CD8-positive, alpha-beta memory T cell (primary cell): ENCODE measurements around the gene IFNE. TPM values are rescaled to one million over a fixed set of nuclear protein-coding genes. Genes with fewer than 3 reads are reported as not detected.
A peak's percentile ranks its signal among the peaks of the same experiment; 100 is the strongest.
"Not testable (repeated sequence)": the region's sequence is repeated elsewhere in the genome, so short reads cannot be mapped to it uniquely, and the experiment has no call there.

Source experiments
- CTCF ChIA-PET: fragments of 350-600 bp; sonication (Branson Sonifier 250); formaldehyde crosslinking; loops from one replicate; lab custom pipeline; 2021; ENCODE audit warnings: antibody characterized with exemption; lab: Charles Lee
- POLR2A ChIA-PET: fragments of 350-600 bp; sonication (Branson Sonifier 250); formaldehyde crosslinking; loops from one replicate; lab custom pipeline; 2021; ENCODE audit warnings: antibody characterized with exemption; lab: Charles Lee
- DNase-seq, 5 donors: peaks; one replicate each; pipeline versions ENCODE4 v3.0.0 to v3.0.0-alpha.2; 2020 to 2022; ENCODE audit warnings: mixed read lengths in 1 of 5
- H3K27ac ChIP-seq: one replicate; pipeline ENCODE4 v1.7.0; 2013; ENCODE audit warnings: low read depth, mild to moderate bottlenecking, low read length, moderate library complexity
- H3K27me3 ChIP-seq: 2 replicates; pipeline ENCODE4 v1.7.0; 2013; ENCODE audit warnings: low read length, mild to moderate bottlenecking; ENCODE audit not compliant: insufficient read depth, poor library complexity, severe bottlenecking
- H3K36me3 ChIP-seq: 2 replicates; pipeline ENCODE4 v1.7.0; 2013; ENCODE audit warnings: mild to moderate bottlenecking, low read length, moderate library complexity; ENCODE audit not compliant: insufficient read depth
- H3K4me1 ChIP-seq: 2 replicates; pipeline ENCODE4 v1.7.0; 2013; ENCODE audit warnings: mild to moderate bottlenecking, low read length, moderate library complexity; ENCODE audit not compliant: insufficient read depth
- H3K4me3 ChIP-seq: 2 replicates; pipeline ENCODE4 v1.7.0; 2013; ENCODE audit warnings: mild to moderate bottlenecking, low read length
- H3K9me3 ChIP-seq: 2 replicates; pipeline ENCODE4 v1.7.0; 2013; ENCODE audit warnings: mild to moderate bottlenecking, low read length
- H3K27ac Mint-ChIP-seq, 8 donors: one replicate each; pipeline ENCODE4 v1.8.0; 2020 to 2021; ENCODE audit warnings: mixed read lengths in 8 of 8, mild to moderate bottlenecking in 6 of 8, inconsistent platforms in 3 of 8, moderate library complexity in 3 of 8
- H3K27me3 Mint-ChIP-seq, 2 donors: one replicate each; pipeline ENCODE4 v1.8.0; 2020 to 2021; ENCODE audit warnings: mixed read lengths in 2 of 2, mild to moderate bottlenecking in 1 of 2, moderate library complexity in 1 of 2
- H3K36me3 Mint-ChIP-seq, 3 donors: one replicate each; pipeline ENCODE4 v1.8.0; 2020 to 2021; ENCODE audit warnings: mixed read lengths in 3 of 3, inconsistent platforms in 1 of 3, mild to moderate bottlenecking in 1 of 3
- H3K4me1 Mint-ChIP-seq, 3 donors: one replicate each; pipeline ENCODE4 v1.8.0; 2020 to 2021; ENCODE audit warnings: mixed read lengths in 3 of 3, inconsistent platforms in 1 of 3, mild to moderate bottlenecking in 1 of 3
- H3K4me3 Mint-ChIP-seq, 7 donors: one replicate each; pipeline ENCODE4 v1.8.0; 2020 to 2021; ENCODE audit warnings: mixed read lengths in 7 of 7, mild to moderate bottlenecking in 6 of 7, moderate library complexity in 4 of 7, inconsistent platforms in 2 of 7
- H3K9me3 Mint-ChIP-seq, 5 donors: one replicate each; pipeline ENCODE4 v1.8.0; 2020 to 2022; ENCODE audit warnings: mixed read lengths in 5 of 5, mild to moderate bottlenecking in 3 of 5, moderate library complexity in 2 of 5, inconsistent platforms in 1 of 5
- polyA plus RNA-seq: library from polyadenylated mRNA; unstranded; fragments of 300-500 nt; fragmentation: Illumina TruSeq; gene quantifications from one replicate; pipeline ENCODE4 v1.2.3, GENCODE V29; 2021
- total RNA-seq, 2 experiments: library from RNA; stranded (reverse); gene quantifications; one replicate each; pipeline ENCODE4 v1.2.3, GENCODE V29; 2021

IFNE gene
- total and polyA plus RNA-seq, 3 experiments from 2014 or later = 0.15 TPM; not detected in 2

DNA sequence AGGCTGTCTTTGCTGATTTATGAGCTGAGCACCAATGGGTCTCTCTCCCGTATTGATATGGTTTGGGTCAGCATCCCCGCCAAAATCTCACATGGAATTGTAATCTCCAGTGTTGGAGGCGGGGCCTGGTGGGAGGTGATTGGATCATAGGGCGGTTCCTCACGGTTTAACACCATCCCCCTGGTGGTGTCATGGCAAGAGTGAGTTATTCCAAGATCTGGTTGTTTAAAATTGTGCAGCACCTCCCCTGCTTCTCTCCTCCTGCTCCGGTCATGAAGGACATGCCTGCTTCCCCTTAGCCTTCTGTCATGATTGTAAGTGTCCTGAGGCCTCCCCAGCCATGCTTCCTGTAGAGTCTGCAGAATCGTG, 47.1 kb downstream of the IFNE start:
- H3K4me1 ChIP-seq, H3K4me1 Mint-ChIP-seq, H3K27ac Mint-ChIP-seq, H3K27me3 ChIP-seq, DNase-seq, H3K4me3 Mint-ChIP-seq, H3K27ac ChIP-seq, H3K36me3 Mint-ChIP-seq, H3K9me3 Mint-ChIP-seq, POLR2A ChIA-PET, H3K9me3 ChIP-seq, H3K4me3 ChIP-seq, H3K36me3 ChIP-seq: not testable (repeated sequence)
- H3K27me3 Mint-ChIP-seq = peaks cover 21 to 59% of the 10 kb centered on the region in 2 donors
- CTCF ChIA-PET = interaction anchor here (1.0 to 1.8 kb wide), 6 partner anchors 8 to 354 kb away, joined by 3 to 7 read pairs (median 4); no protein-coding TSS in a partner anchor

DNA sequence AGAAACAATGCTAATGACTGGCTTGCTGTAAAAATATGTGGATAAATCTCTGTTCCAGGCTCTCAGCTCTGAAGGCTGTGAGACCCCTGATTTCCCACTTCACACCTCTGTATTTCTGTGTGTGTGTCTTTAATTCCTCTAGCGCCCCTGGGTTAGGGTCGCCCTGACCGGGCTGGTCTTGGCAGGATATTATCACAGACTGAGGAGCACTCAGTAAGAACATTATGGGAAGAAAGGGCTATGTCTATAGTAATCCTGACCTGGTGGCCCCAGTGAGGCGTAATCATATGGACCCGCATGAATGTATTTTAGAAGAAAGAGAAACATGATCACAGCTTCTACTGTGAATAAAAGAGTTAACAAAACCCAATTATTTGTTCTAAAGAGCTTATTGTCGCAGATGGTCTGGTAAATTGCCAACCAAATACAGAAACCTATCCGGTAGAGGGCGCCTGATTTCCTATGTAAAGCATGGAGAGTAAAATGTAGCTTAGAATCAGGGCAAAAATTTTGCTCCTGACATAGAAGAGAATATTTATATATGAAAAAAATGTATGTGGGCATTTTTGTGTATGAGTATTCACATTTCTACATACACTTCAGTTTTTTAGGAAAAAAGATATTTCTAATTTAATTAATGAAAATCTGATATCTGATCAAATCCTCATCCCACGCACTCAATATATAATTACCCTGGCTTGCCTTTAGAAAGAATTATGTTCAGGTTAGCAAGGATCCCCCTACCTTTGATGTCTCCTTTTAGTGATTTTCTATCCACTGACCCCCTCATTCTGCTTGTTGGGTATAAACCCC, 47.7 kb downstream of the IFNE start:
- CTCF ChIA-PET = interaction anchor here (0.8 to 1.8 kb wide), 7 partner anchors 8 to 369 kb away, joined by 3 to 7 read pairs (median 4); partner anchors contain the start of gene MTAP
- Mint-ChIP-seq H3K27ac (no peak overlapping the region), H3K27me3 (peaks cover 23 to 64% of the 10 kb centered on the region in 2 donors), H3K9me3 (no peaks in the 10 kb centered on the region), H3K4me3 (no peak overlapping the region), H3K4me1 (no peaks in the 10 kb centered on the region), H3K36me3 (no peaks in the 10 kb centered on the region)
- POLR2A ChIA-PET = no interaction called here
- no peaks in the 10 kb centered on the region for H3K4me1 ChIP-seq
- no peaks in the 10 kb centered on the region for H3K36me3 ChIP-seq
- H3K4me3 ChIP-seq = no peak overlapping the region
- peak in 3 of 5 donors; percentile 35 to 58 (median 48) for DNase-seq
- no peak overlapping the region for H3K27ac ChIP-seq
- no peaks in the 10 kb centered on the region for H3K9me3 ChIP-seq
- H3K27me3 ChIP-seq = no peaks in the 10 kb centered on the region

DNA sequence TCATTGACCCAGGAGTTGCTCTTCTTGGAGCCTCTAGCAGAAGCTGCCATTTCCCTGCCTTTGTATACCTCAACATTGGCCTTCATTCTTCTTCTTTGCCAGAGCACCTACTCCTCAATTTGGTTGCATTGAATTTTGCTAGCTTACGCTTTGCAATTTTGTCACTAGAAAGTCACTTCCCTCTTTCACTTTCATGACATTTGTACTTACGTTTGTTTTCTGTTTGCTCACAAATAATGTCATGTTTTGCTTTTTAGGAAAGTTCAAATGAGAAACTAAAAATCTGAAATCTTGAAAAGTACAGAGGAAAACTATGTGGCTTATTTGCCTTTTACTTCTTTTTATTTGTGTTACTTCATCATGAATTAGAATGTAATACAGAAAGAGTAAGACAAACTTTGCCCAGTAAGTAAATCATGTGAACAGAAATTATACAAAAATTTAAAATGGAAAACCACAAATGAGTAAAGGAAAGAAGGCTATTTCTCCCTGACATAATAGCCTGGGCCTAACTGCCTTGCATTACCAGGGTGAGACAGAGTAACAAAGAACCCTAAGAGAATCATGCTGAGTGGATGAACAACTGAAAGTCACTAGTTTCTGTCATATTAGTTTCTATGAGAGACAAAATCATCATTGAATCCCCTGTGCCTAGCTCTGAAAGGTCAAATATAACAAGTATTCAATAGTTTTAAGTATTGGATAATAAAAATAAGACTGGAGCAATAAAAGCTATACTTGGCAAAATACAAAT, 49.3 kb downstream of the IFNE start:
- Histone ChIP-seq H3K27ac (no peak overlapping the region), H3K36me3 (no peaks in the 10 kb centered on the region), H3K4me3 (no peak overlapping the region), H3K9me3 (no peaks in the 10 kb centered on the region), H3K4me1 (no peaks in the 10 kb centered on the region), H3K27me3 (no peaks in the 10 kb centered on the region)
- POLR2A ChIA-PET = no interaction called here
- CTCF ChIA-PET = no interaction called here
- no peaks in the 10 kb centered on the region for H3K36me3 Mint-ChIP-seq
- H3K4me3 Mint-ChIP-seq = no peak overlapping the region
- no peaks in the 10 kb centered on the region for H3K9me3 Mint-ChIP-seq
- peaks cover 21 to 72% of the 10 kb centered on the region in 2 donors for H3K27me3 Mint-ChIP-seq
- no peak for DNase-seq
- H3K27ac Mint-ChIP-seq = no peak overlapping the region
- H3K4me1 Mint-ChIP-seq = no peaks in the 10 kb centered on the region

Other genes with a start within 250 kb of the IFNE start
- not detected for gene IFNA14, start 242.3 kb downstream of the IFNE start, total RNA-seq
- gene IFNA14, start 242.3 kb downstream of the IFNE start, polyA plus RNA-seq = not detected
- not detected for gene IFNA5, start 177.0 kb downstream of the IFNE start, total RNA-seq
- not detected for gene IFNA5, start 177.0 kb downstream of the IFNE start, polyA plus RNA-seq
- 10 to 100 TPM; 16.0 to 16.3 TPM for gene KLHL9, start 146.9 kb downstream of the IFNE start, total RNA-seq
- 16.9 TPM for gene KLHL9, start 146.9 kb downstream of the IFNE start, polyA plus RNA-seq
- not detected for gene IFNA6, start 131.4 kb downstream of the IFNE start, total RNA-seq
- not detected for gene IFNA6, start 131.4 kb downstream of the IFNE start, polyA plus RNA-seq
- not detected for gene IFNA13, start 114.3 kb downstream of the IFNE start, total RNA-seq
- not detected for gene IFNA13, start 114.3 kb downstream of the IFNE start, polyA plus RNA-seq
- gene IFNA2, start 96.9 kb downstream of the IFNE start, total RNA-seq = not detected
- not detected for gene IFNA2, start 96.9 kb downstream of the IFNE start, polyA plus RNA-seq
- gene IFNA8, start 73.2 kb downstream of the IFNE start, total RNA-seq = not detected
- gene IFNA8, start 73.2 kb downstream of the IFNE start, polyA plus RNA-seq = not detected
- not detected for gene IFNA1, start 41.9 kb downstream of the IFNE start, total RNA-seq
- gene IFNA1, start 41.9 kb downstream of the IFNE start, polyA plus RNA-seq = not detected